Measurements from ENCODE around the gene MAD1L1. TPM values are rescaled to one million over a fixed set of nuclear protein-coding genes. Genes with fewer than 3 reads are reported as not detected.
A peak's percentile ranks its signal among the peaks of the same experiment; 100 is the strongest.

The MAD1L1 gene
- total and polyA plus RNA-seq, 2 of the 4 experiments (the other 2 are of a cell fraction), result 29.0 to 40.9 TPM

GRCh38 chr7:2068693-2069471 is 163.9 kb downstream of the MAD1L1 start:
- no peak overlapping the region for H2BK5ac ChIP-seq (ENCODE audit: low read depth, low read length, poor library complexity, severe bottlenecking)
- intact Hi-C loops (cut with micrococcal nuclease), result no loop called here
- CTCF ChIA-PET, result no interaction called here
- H2AK5ac ChIP-seq (ENCODE audit: low read depth, low read length), result no peak overlapping the region
- H3K27me3 ChIP-seq (ENCODE audit: control insufficient read depth, insufficient read depth, low read length), result no peaks in the 10 kb centered on the region
- no peak overlapping the region for H2BK15ac ChIP-seq (ENCODE audit: low read depth, low read length)
- no peak overlapping the region for H3K56ac ChIP-seq (ENCODE audit: extremely low read depth, insufficient read depth, low read length)
- no peak overlapping the region for H4K5ac ChIP-seq (ENCODE audit: low read depth, low read length)
- no peaks in the 10 kb centered on the region; the same call in 1 of the 2 replicates for H4K20me1 ChIP-seq (ENCODE audit: insufficient read depth, low read length)
- WGBS, 2 experiments (ENCODE audit: extremely low coverage in 2 of 2, insufficient read length in 1 of 2), result 81% methylated on average over 9 of the region's 23 CpGs; no CpG with 5 or more reads in 1 of the 2 experiments
- in situ Hi-C loops (cut with MboI; ENCODE audit: low sequenced_read_pairs), result no loop called here
- BruUV-seq (replicated peaks), result no TSS peak
- H4K8ac ChIP-seq (ENCODE audit: low read depth in 2 of 2, low read length in 2 of 2), result no peak overlapping the region
- peaks cover 16% of the 10 kb centered on the region for H3K36me3 ChIP-seq (ENCODE audit: control insufficient read depth, insufficient read depth, low read length)
- no peak overlapping the region for H3K4me3 ChIP-seq (ENCODE audit: insufficient read depth, low read depth, low read length)
- H3K23ac ChIP-seq (ENCODE audit: low read depth, low read length), result no peak overlapping the region
- H3K4me1 ChIP-seq (ENCODE audit: control insufficient read depth, insufficient read depth, low read length), result no peaks in the 10 kb centered on the region
- ATAC-seq (ENCODE audit: low read depth) (no peak), DNase-seq (no peak)
- H3K27ac ChIP-seq (ENCODE audit: insufficient read depth, low read length), result no peak overlapping the region
- peaks cover 0 to 2% of the 10 kb centered on the region in 2 experiments; a peak in 2 of 4 replicates for H3K79me1 ChIP-seq (ENCODE audit: low read depth in 1 of 2, low read length in 2 of 2)
- no peak overlapping the region for H3K9ac ChIP-seq (ENCODE audit: low read depth, low read length)
- no peak overlapping the region for H3K18ac ChIP-seq (ENCODE audit: low read depth, low read length)
- no peak overlapping the region for H4K91ac ChIP-seq (ENCODE audit: insufficient read depth, low read depth, low read length)
- POLR2A ChIA-PET (ENCODE audit: unreplicated experiment), result no interaction called here
- H3K9me3 ChIP-seq (ENCODE audit: control insufficient read depth, insufficient read depth, low read length), result no peaks in the 10 kb centered on the region
- no peak overlapping the region for H2BK20ac ChIP-seq (ENCODE audit: low read depth, low read length)
- no peak overlapping the region for H2BK120ac ChIP-seq (ENCODE audit: low read depth, low read length)
- dilution Hi-C loops (cut with HindIII; ENCODE audit: low sequenced_read_pairs, unreplicated experiment), result no loop called here
- no peak overlapping the region for H3K4me2 ChIP-seq (ENCODE audit: low read depth, low read length)
- H2AFZ ChIP-seq (replicated peaks; ENCODE audit: low read length, poor library complexity), result no peak overlapping the region
- no peak overlapping the region for H3K14ac ChIP-seq (replicated peaks; ENCODE audit: low read depth, low read length)
- H2AK9ac ChIP-seq (replicated peaks; ENCODE audit: low read depth, low read length, poor library complexity), result peak overlapping the region; percentile 8
- TF ChIP-seq BHLHE40 (IDR thresholded peaks at IDR 0.05; ENCODE audit: low read depth, low read length) (no peak), POLR2A (IDR thresholded peaks at IDR 0.05; ENCODE audit: low read depth, low read length) (no peak), RFX5 (IDR thresholded peaks at IDR 0.05; ENCODE audit: low read depth, low read length) (no peak), CHD1 (IDR thresholded peaks at IDR 0.05; ENCODE audit: low read depth, low read length) (no peak), CTCF (conservative IDR thresholded peaks at IDR 0.05; ENCODE audit: low read depth, low read length) (no peak; the same call in 1 of the 2 replicates), CEBPB (IDR thresholded peaks at IDR 0.05; ENCODE audit: low read depth, low read length) (no peak), NFE2L2 (IDR thresholded peaks at IDR 0.05; ENCODE audit: low read depth, low read length) (no peak), RAD21 (IDR thresholded peaks at IDR 0.05; ENCODE audit: low read length) (no peak), MAZ (IDR thresholded peaks at IDR 0.05; ENCODE audit: borderline replicate concordance, low read depth, low read length) (no peak), SMC3 (IDR thresholded peaks at IDR 0.05; ENCODE audit: low read depth, low read length) (no peak), RCOR1 (IDR thresholded peaks at IDR 0.05; ENCODE audit: insufficient replicate concordance, low read length) (no peak), MXI1 (IDR thresholded peaks at IDR 0.05; ENCODE audit: borderline replicate concordance, low read depth, low read length) (no peak), FOS (IDR thresholded peaks at IDR 0.05; ENCODE audit: low read depth, low read length) (no peak), ELK1 (IDR thresholded peaks at IDR 0.05; ENCODE audit: borderline replicate concordance, low read depth, low read length) (no peak)
- no peaks in the 10 kb centered on the region; the same call in 1 of the 2 replicates for H3K9me1 ChIP-seq (ENCODE audit: insufficient read depth, low read length)
- H3K4ac ChIP-seq (ENCODE audit: low read depth, low read length), result no peak overlapping the region
